ENCODE data around the gene ADGRB3.

The ADGRB3 gene

GRCh38 chr6:68635706-68636513, 828 bp downstream of the ADGRB3 start:
- peak overlapping the region; percentile 40 for H3K9ac ChIP-seq (ENCODE audit: low read length)
- H3K4me1 ChIP-seq (ENCODE audit: control insufficient read depth, insufficient read depth, low read length) = peaks cover 13% of the 10 kb centered on the region
- H3K9me3 ChIP-seq (ENCODE audit: control insufficient read depth, insufficient read depth, low read depth, low read length) = no peaks in the 10 kb centered on the region
- H3K27ac ChIP-seq (ENCODE audit: low read depth, low read length) = no peak overlapping the region
- peak overlapping the region; percentile 96 for H3K4me3 ChIP-seq (ENCODE audit: low read depth, low read length)
- H3K27me3 ChIP-seq (ENCODE audit: control insufficient read depth, insufficient read depth, low read length) = peaks cover 87% of the 10 kb centered on the region
- H3K36me3 ChIP-seq (ENCODE audit: control insufficient read depth, insufficient read depth, low read length) = no peaks in the 10 kb centered on the region

GRCh38 chr6:68636666-68637065, 1.6 kb downstream of the ADGRB3 start:
- peak overlapping the region; percentile 18; the same call in 1 of the 2 replicates for H3K4me3 ChIP-seq (ENCODE audit: low read depth, low read length)
- H3K4me1 ChIP-seq (ENCODE audit: control insufficient read depth, insufficient read depth, low read length) = peaks cover 13% of the 10 kb centered on the region
- no peaks in the 10 kb centered on the region for H3K9me3 ChIP-seq (ENCODE audit: control insufficient read depth, insufficient read depth, low read depth, low read length)
- no peak overlapping the region for H3K9ac ChIP-seq (ENCODE audit: low read length)
- peaks cover 89% of the 10 kb centered on the region for H3K27me3 ChIP-seq (ENCODE audit: control insufficient read depth, insufficient read depth, low read length)
- H3K27ac ChIP-seq (ENCODE audit: low read depth, low read length) = no peak overlapping the region
- H3K36me3 ChIP-seq (ENCODE audit: control insufficient read depth, insufficient read depth, low read length) = no peaks in the 10 kb centered on the region

GRCh38 chr6:68637071-68637470, 2.0 kb downstream of the ADGRB3 start:
- Histone ChIP-seq H3K36me3 (ENCODE audit: control insufficient read depth, insufficient read depth, low read length) (no peaks in the 10 kb centered on the region), H3K4me3 (ENCODE audit: low read depth, low read length) (no peak overlapping the region), H3K27me3 (ENCODE audit: control insufficient read depth, insufficient read depth, low read length) (peaks cover 86% of the 10 kb centered on the region)

GRCh38 chr6:68637782-68638181, 2.7 kb downstream of the ADGRB3 start:
- no peak overlapping the region for H3K4me3 ChIP-seq (ENCODE audit: low read depth, low read length)
- no peak overlapping the region for H3K9ac ChIP-seq (ENCODE audit: low read length)
- no peaks in the 10 kb centered on the region for H3K36me3 ChIP-seq (ENCODE audit: control insufficient read depth, insufficient read depth, low read length)
- H3K27me3 ChIP-seq (ENCODE audit: control insufficient read depth, insufficient read depth, low read length) = peaks cover 79% of the 10 kb centered on the region
- H3K27ac ChIP-seq (ENCODE audit: low read depth, low read length) = no peak overlapping the region
- H3K9me3 ChIP-seq (ENCODE audit: control insufficient read depth, insufficient read depth, low read depth, low read length) = no peaks in the 10 kb centered on the region
- peaks cover 13% of the 10 kb centered on the region for H3K4me1 ChIP-seq (ENCODE audit: control insufficient read depth, insufficient read depth, low read length)

More at GRCh38 chr6:68637071-68637470, 2.0 kb downstream of the ADGRB3 start:
- H3K9me3 ChIP-seq (ENCODE audit: control insufficient read depth, insufficient read depth, low read depth, low read length) = no peaks in the 10 kb centered on the region
- H3K9ac ChIP-seq (ENCODE audit: low read length) = no peak overlapping the region
- peaks cover 13% of the 10 kb centered on the region for H3K4me1 ChIP-seq (ENCODE audit: control insufficient read depth, insufficient read depth, low read length)
- H3K27ac ChIP-seq (ENCODE audit: low read depth, low read length) = no peak overlapping the region

GRCh38 chr6:68638230-68638900, 3.3 kb downstream of the ADGRB3 start:
- Histone ChIP-seq H3K36me3 (ENCODE audit: control insufficient read depth, insufficient read depth, low read length) (no peaks in the 10 kb centered on the region), H3K27me3 (ENCODE audit: control insufficient read depth, insufficient read depth, low read length) (peaks cover 74% of the 10 kb centered on the region), H3K4me1 (ENCODE audit: control insufficient read depth, insufficient read depth, low read length) (peaks cover 13% of the 10 kb centered on the region)

GRCh38 chr6:68639211-68639610, 4.1 kb downstream of the ADGRB3 start:
- Histone ChIP-seq H3K36me3 (ENCODE audit: control insufficient read depth, insufficient read depth, low read length) (no peaks in the 10 kb centered on the region), H3K9me3 (ENCODE audit: control insufficient read depth, insufficient read depth, low read depth, low read length) (no peaks in the 10 kb centered on the region), H3K4me1 (ENCODE audit: control insufficient read depth, insufficient read depth, low read length) (peaks cover 7% of the 10 kb centered on the region), H3K9ac (ENCODE audit: low read length) (no peak overlapping the region), H3K27ac (ENCODE audit: low read depth, low read length) (no peak overlapping the region), H3K4me3 (ENCODE audit: low read depth, low read length) (peak overlapping the region; percentile 62), H3K27me3 (ENCODE audit: control insufficient read depth, insufficient read depth, low read length) (peaks cover 65% of the 10 kb centered on the region)

More at GRCh38 chr6:68638230-68638900, 3.3 kb downstream of the ADGRB3 start:
- Histone ChIP-seq H3K9me3 (ENCODE audit: control insufficient read depth, insufficient read depth, low read depth, low read length) (no peaks in the 10 kb centered on the region), H3K9ac (ENCODE audit: low read length) (no peak overlapping the region), H3K4me3 (ENCODE audit: low read depth, low read length) (no peak overlapping the region), H3K27ac (ENCODE audit: low read depth, low read length) (no peak overlapping the region)

GRCh38 chr6:68639826-68640490, 4.9 kb downstream of the ADGRB3 start:
- H3K9ac ChIP-seq (ENCODE audit: low read length) = peak overlapping the region; percentile 9
- H3K36me3 ChIP-seq (ENCODE audit: control insufficient read depth, insufficient read depth, low read length) = no peaks in the 10 kb centered on the region
- H3K27ac ChIP-seq (ENCODE audit: low read depth, low read length) = no peak overlapping the region
- H3K4me3 ChIP-seq (ENCODE audit: low read depth, low read length) = peak overlapping the region; percentile 62
- H3K4me1 ChIP-seq (ENCODE audit: control insufficient read depth, insufficient read depth, low read length) = peaks cover 6% of the 10 kb centered on the region
- peaks cover 59% of the 10 kb centered on the region for H3K27me3 ChIP-seq (ENCODE audit: control insufficient read depth, insufficient read depth, low read length)
- no peaks in the 10 kb centered on the region for H3K9me3 ChIP-seq (ENCODE audit: control insufficient read depth, insufficient read depth, low read depth, low read length)

GRCh38 chr6:68640491-68640835, 5.4 kb downstream of the ADGRB3 start:
- Histone ChIP-seq H3K27me3 (ENCODE audit: control insufficient read depth, insufficient read depth, low read length) (peaks cover 55% of the 10 kb centered on the region), H3K27ac (ENCODE audit: low read depth, low read length) (no peak overlapping the region), H3K4me1 (ENCODE audit: control insufficient read depth, insufficient read depth, low read length) (peaks cover 6% of the 10 kb centered on the region), H3K9me3 (ENCODE audit: control insufficient read depth, insufficient read depth, low read depth, low read length) (no peaks in the 10 kb centered on the region), H3K36me3 (ENCODE audit: control insufficient read depth, insufficient read depth, low read length) (no peaks in the 10 kb centered on the region), H3K9ac (ENCODE audit: low read length) (no peak overlapping the region), H3K4me3 (ENCODE audit: low read depth, low read length) (peak overlapping the region; percentile 62)

GRCh38 chr6:68641172-68641571, 6.1 kb downstream of the ADGRB3 start:
- H3K27me3 ChIP-seq (ENCODE audit: control insufficient read depth, insufficient read depth, low read length) = peaks cover 48% of the 10 kb centered on the region

GRCh38 chr6:68642081-68642480, 7.0 kb downstream of the ADGRB3 start:
- Histone ChIP-seq H3K9ac (ENCODE audit: low read length) (no peak overlapping the region), H3K36me3 (ENCODE audit: control insufficient read depth, insufficient read depth, low read length) (no peaks in the 10 kb centered on the region), H3K27ac (ENCODE audit: low read depth, low read length) (no peak overlapping the region), H3K9me3 (ENCODE audit: control insufficient read depth, insufficient read depth, low read depth, low read length) (no peaks in the 10 kb centered on the region), H3K27me3 (ENCODE audit: control insufficient read depth, insufficient read depth, low read length) (peaks cover 39% of the 10 kb centered on the region), H3K4me3 (ENCODE audit: low read depth, low read length) (no peak overlapping the region), H3K4me1 (ENCODE audit: control insufficient read depth, insufficient read depth, low read length) (peaks cover 6% of the 10 kb centered on the region)

More at GRCh38 chr6:68641172-68641571, 6.1 kb downstream of the ADGRB3 start:
- H3K4me1 ChIP-seq (ENCODE audit: control insufficient read depth, insufficient read depth, low read length) = peaks cover 6% of the 10 kb centered on the region
- no peak overlapping the region for H3K9ac ChIP-seq (ENCODE audit: low read length)
- no peak overlapping the region for H3K4me3 ChIP-seq (ENCODE audit: low read depth, low read length)
- H3K9me3 ChIP-seq (ENCODE audit: control insufficient read depth, insufficient read depth, low read depth, low read length) = no peaks in the 10 kb centered on the region
- H3K27ac ChIP-seq (ENCODE audit: low read depth, low read length) = no peak overlapping the region
- no peaks in the 10 kb centered on the region for H3K36me3 ChIP-seq (ENCODE audit: control insufficient read depth, insufficient read depth, low read length)

- H3K4me1 ChIP-seq (ENCODE audit: control insufficient read depth, insufficient read depth, low read length) = peaks cover 6% of the 10 kb centered on the region
- H3K27me3 ChIP-seq (ENCODE audit: control insufficient read depth, insufficient read depth, low read length) = peaks cover 30% of the 10 kb centered on the region
- H3K9me3 ChIP-seq (ENCODE audit: control insufficient read depth, insufficient read depth, low read depth, low read length) = no peaks in the 10 kb centered on the region
Measured at GRCh38 chr6:68642977-68643376, 7.9 kb downstream of the ADGRB3 start.

More at GRCh38 chr6:68642977-68643376, 7.9 kb downstream of the ADGRB3 start:
- Histone ChIP-seq H3K4me3 (ENCODE audit: low read depth, low read length) (no peak overlapping the region), H3K36me3 (ENCODE audit: control insufficient read depth, insufficient read depth, low read length) (no peaks in the 10 kb centered on the region), H3K9ac (ENCODE audit: low read length) (no peak overlapping the region), H3K27ac (ENCODE audit: low read depth, low read length) (no peak overlapping the region)

All from HUES6 (cell line).